Myocyte (in vitro differentiated cells): ENCODE measurements around the gene SMG9. TPM values are rescaled to one million over a fixed set of nuclear protein-coding genes. Genes with fewer than 3 reads are reported as not detected.
"Not testable (repeated sequence)": the region's sequence is repeated elsewhere in the genome, so short reads cannot be mapped to it uniquely, and the experiment has no call there.

Experiments
- DNase-seq: peaks from one replicate; pipeline ENCODE4 v3.0.0-alpha.2; 2012; ENCODE audit warnings: low read depth
- total RNA-seq: library from RNA; depleted of rRNA; stranded (reverse); fragments of >200 nt; gene quantifications from 2 replicates; pipeline ENCODE4 v1.2.3, GENCODE V29; 2014

Gene SMG9
- total RNA-seq, 1 donor from 2014 or later = 19.3 TPM

GRCh38 chr19:43780706-43781525 lies 26.2 kb upstream of the SMG9 start, which contains the start of gene KCNN4:
Gene KCNN4 (minus strand): TSS chr19:43780973. CDS start chr19:43780861, 112 bp downstream.
- DNase-seq = peak; percentile 45

DNA sequence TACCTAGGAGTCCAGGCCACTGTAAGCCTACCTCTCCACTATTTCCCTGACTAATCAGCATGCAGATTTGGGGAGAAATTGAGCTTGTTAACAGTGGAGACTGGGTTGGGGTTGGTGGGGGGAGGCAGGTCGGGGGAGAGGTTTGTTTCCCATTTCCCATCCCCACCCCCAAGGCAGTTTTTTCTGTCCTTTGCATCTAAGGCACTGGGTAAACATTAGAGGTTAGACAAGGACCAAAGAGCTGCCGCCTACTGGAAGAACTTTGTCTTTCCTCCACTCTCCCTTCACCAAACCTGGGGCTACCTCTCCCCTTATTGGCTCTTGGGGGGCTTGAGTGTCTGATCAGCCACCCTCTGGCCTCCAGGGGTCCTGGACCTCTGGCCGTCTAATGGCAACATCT lies 25.1 kb upstream of the SMG9 start:
- DNase-seq = no peak

DNA sequence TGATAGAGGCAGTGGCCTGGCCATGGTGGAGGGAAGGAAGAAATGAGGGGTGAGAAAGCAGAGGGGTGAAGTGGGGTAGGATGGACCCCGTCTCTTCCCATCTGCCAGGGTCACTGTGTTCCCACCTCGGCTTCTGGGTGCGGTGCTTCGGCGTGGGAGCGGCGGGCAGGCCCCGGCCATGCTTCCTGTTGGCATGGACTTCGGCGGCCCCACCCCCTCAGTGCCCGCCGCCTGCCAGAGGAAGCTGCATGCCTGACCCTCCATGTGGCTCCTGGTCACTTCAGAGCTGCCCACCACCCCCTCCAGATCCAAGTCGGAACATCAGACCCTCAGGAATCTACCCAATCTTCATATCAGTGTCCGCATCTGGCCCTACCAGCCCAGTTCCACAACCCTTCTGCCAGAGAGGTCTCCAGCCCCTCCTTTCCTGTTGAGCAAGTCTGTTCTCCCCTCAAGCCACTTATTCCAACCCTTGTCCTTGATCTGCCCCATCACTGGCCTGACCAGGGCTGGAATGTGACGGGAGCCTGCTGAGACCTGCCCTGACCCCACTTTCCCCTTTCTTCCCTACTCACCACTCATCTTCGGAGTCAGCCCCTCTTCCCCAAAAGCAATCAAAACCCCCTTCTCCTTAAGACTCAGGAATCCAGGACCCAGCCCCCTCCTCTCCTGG lies 24.5 kb upstream of the SMG9 start:
- DNase-seq = no peak

GRCh38 chr19:43778651-43779050 lies 23.9 kb upstream of the SMG9 start:
- no peak for DNase-seq

DNA sequence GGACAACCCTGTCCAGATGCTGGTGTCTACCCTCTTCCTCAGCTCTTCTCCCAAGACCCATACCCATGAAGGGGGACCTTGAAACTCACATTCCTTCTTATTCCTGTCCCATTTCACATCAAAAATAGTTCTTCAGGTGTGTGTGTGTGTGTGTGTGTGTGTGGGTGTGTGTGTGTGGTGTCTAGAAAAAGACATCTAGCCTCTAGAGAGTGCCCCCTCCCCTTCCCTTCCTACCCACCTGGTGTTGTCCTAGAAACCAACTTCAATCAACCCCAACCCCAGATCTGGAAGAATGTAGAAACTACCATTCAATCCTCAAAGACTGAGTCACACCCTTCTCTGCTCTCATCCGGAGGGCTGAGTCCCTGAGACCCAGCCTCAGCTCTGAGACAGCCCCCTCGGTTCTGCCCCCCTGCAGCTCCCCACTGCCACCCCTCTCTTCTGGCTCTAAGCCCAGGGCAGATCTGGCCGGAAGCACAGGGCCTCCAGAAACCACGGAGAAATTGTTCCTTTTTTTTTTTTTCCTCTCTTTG lies 22.5 kb upstream of the SMG9 start:
- DNase-seq = no peak

DNA sequence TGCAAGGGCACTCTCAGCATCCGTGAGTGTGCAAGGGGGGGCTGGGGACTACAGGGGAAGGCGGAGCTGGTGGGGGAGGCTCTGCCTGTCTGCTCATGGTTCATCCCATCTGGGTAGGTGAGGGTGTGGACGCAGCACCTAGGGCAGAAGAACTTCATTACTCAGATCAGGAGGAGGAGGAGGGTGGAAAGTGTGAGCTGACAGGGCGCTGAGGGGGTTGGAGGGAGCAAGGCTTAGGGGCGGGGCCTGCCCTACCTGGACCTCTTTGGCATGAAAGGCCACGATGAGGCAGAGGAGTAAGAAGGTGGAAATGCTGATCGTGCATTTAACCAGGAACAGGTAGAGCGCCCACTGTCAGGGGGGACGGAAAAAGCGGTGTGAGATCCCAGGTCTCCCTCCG lies 21.5 kb upstream of the SMG9 start:
- no peak for DNase-seq

DNA sequence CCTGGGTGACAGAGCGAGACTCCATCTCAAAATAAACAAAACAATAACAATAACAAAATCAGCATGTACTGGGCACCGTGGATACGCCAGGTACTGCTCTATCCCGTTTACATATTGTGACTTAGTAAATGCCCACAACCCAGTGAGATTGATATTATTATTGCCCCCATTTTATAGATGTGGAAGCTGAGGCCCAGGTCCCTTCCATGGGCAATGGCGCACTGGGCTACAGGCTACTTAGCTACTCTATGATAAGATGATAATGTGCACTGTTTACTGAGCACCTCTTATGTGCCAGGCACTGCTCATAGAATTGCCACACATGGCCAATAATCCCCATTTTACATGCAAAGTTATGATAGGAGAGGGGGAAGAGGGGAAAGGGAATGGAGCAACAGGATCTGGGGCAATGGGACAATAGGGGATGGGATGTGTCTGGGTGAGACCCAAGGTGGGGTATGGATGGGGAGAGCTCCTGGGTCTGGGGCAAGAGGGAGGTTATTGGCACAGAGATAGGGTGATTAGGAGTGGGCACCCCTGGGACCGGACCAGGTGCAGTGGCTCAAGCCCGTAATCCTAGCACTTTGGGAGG lies 20.6 kb upstream of the SMG9 start:
- no peak for DNase-seq

DNA sequence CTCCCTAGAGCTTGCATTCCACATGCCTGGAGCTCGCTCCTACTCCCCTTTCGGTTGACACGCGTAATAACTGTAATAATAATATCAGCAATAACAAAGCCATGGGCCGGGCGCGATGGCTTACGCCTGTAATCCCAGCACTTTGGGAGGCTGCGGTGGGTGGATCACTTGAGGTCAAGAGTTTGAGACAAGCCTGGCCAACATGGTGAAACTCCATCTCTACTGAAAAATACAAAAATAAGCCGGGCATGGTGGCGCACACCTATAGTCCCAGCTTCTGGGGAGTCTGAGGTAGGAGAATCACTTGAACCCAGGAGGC lies 20.1 kb upstream of the SMG9 start:
- not testable (repeated sequence) for DNase-seq

GRCh38 chr19:43774103-43774939 lies 19.6 kb upstream of the SMG9 start:
- DNase-seq = peak; percentile 57

GRCh38 chr19:43773725-43774102 lies 19.0 kb upstream of the SMG9 start:
- no peak for DNase-seq

DNA sequence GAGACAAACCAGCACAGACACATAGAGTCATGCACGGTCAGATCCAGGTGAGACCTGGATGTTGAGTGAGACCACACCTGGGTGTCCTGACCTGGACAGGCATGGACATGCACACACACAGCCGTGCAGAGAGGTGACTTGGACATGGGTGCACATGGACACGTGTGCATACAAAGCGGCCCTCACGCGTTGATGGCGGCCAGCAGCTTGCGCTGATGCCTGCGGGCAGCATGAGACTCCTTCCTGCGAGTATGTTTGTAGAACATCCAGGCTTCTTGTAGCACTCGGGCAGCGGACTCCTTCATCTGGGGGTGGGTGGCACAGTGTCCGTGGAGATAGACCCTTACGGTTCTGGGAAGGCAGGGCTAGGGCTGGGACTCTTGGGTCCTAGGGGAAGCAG lies 14.5 kb upstream of the SMG9 start:
- no peak for DNase-seq

GRCh38 chr19:43768273-43769050 lies 13.7 kb upstream of the SMG9 start:
- DNase-seq = no peak

GRCh38 chr19:43767818-43768217 lies 13.1 kb upstream of the SMG9 start:
- no peak for DNase-seq

DNA sequence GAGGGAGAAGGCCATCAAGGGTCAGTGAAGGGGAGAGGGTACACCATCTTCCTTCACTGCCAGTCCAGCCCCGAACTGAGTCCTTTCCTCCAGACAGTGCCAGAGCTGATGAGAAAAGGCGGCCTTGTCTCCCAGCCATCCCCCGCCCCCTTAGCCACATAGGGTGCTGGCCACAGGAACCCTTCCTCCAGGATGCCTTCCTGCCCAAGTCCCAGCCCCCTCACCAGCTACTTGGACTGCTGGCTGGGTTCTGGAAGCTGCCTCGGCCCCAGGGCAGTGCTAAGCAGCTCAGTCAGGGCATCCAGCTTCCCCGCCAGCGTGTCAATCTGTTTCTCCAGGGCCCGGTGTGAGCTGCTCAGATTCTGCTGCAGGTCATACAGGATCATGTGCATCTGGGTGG lies 12.6 kb upstream of the SMG9 start:
- DNase-seq = no peak

DNA sequence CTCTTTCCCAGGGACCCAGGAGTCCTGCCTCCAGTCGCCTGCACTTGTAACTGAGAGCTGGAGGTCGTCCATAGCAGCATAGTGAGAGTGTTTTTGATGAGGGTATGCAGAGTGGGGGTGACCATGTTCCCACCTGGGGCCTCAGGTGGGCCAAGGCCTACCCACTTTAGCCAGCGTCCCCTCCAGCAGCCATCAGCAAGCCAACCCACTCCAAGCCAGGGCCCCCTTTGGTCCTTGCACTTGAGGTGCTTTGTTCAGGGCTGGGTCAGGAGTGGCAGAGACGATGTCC lies 11.9 kb upstream of the SMG9 start:
- DNase-seq = no peak

DNA sequence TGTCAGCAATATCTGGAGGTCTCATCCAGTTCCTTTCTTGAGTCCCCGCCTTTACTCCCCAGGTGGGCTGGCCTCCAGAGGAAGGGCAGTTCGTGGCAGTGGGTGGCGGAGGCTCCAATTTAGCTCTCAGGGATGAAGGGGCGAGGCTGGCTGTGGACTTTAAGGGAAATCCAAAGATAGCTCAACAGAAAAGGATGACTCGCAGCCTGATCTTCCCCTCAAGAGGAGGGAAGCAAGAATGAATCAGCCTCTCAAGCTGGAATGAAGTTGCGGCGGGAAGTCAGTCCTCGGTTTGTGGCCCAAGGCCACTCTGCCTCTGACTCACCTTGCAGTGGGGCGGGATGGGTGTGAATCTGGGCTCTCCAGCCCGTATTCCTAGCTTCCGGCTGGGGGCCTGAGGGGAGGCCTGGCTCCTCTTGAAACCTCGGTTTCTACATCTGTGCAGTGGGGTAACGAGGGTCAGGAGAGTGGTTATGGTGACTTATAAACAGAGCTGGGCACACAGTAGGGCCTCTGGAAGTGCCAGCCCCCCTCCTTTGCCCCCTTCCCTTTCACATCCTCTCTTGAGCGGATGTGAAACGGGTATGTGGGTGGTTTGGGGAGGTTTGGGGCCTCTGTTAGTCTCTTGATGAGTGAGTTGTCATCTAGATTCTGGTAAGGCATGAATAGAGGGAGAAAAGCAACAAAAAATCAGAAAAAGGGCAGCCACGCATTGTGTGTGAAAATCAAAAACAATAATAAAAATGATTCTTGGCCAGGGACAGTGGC lies 10.5 kb upstream of the SMG9 start:
- peak; percentile 95 for DNase-seq

- DNase-seq = not testable (repeated sequence)
Measured at GRCh38 chr19:43764684-43765083, 9.9 kb upstream of the SMG9 start.

GRCh38 chr19:43763473-43763939 lies 8.7 kb upstream of the SMG9 start:
- no peak for DNase-seq

DNA sequence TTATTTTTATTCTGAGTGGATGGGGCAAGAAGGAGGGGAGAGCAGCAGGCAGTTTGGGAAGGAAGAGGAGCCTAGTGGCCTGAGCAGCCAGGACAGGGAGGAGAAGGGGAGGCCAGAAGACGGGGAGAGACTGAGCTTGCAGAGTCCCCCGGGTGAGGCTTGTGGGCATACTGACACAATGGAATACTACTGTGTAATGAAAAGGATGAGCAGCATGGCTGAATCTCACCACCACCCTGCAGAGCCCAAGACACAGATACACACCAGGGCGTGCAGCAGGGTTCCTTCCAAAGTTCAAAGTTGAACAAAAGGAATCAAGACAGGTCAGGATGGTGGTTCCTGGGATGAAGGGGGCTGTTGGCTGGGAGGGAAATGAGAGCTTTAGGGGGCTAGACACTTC lies 8.1 kb upstream of the SMG9 start:
- no peak for DNase-seq

- no peak for DNase-seq
Measured at GRCh38 chr19:43760941-43761340, 6.2 kb upstream of the SMG9 start.
